ACC112 (cell line): ENCODE results near the gene PICK1.

Experiments used
- H2AFZ ChIP-seq: fragments of 200-600 bp; sonication (generic); one replicate; pipeline ENCODE4 v1.6.0; 2017; ENCODE audit warnings: antibody characterized with exemption, low read length; ENCODE audit not compliant: unreplicated experiment
- H3K27ac ChIP-seq: fragments of 200-600 bp; sonication (generic); 2 replicates; pipeline ENCODE4 v1.5.1; 2014; ENCODE audit warnings: low read depth, mild to moderate bottlenecking, antibody characterized with exemption, low read length, moderate library complexity
- H3K27me3 ChIP-seq: fragments of 200-600 bp; sonication (generic); 2 replicates; pipeline ENCODE4 v1.6.1; 2014; ENCODE audit warnings: mild to moderate bottlenecking, antibody characterized with exemption, low read length, moderate library complexity, mixed read lengths; ENCODE audit not compliant: insufficient read depth
- H3K36me3 ChIP-seq: fragments of 200-600 bp; sonication (generic); 2 replicates; pipeline ENCODE4 v1.6.1; 2016; ENCODE audit warnings: mild to moderate bottlenecking, antibody characterized with exemption, low read length, moderate library complexity, mixed read lengths; ENCODE audit not compliant: insufficient read depth
- H3K4me1 ChIP-seq: fragments of 200-600 bp; sonication (generic); one replicate; pipeline ENCODE4 v1.6.1; 2016; ENCODE audit warnings: low read length, mixed read lengths; ENCODE audit not compliant: insufficient read depth, unreplicated experiment, control insufficient read depth
- H3K4me3 ChIP-seq: fragments of 200-600 bp; sonication (generic); 2 replicates; pipeline ENCODE4 v1.5.1; 2014; ENCODE audit warnings: mild to moderate bottlenecking, low read depth, low read length
- H3K79me2 ChIP-seq: fragments of 200-600 bp; sonication (generic); one replicate; pipeline ENCODE4 v1.6.0; 2016; ENCODE audit warnings: low read length; ENCODE audit not compliant: control insufficient read depth, unreplicated experiment, insufficient read depth

Gene PICK1

DNA sequence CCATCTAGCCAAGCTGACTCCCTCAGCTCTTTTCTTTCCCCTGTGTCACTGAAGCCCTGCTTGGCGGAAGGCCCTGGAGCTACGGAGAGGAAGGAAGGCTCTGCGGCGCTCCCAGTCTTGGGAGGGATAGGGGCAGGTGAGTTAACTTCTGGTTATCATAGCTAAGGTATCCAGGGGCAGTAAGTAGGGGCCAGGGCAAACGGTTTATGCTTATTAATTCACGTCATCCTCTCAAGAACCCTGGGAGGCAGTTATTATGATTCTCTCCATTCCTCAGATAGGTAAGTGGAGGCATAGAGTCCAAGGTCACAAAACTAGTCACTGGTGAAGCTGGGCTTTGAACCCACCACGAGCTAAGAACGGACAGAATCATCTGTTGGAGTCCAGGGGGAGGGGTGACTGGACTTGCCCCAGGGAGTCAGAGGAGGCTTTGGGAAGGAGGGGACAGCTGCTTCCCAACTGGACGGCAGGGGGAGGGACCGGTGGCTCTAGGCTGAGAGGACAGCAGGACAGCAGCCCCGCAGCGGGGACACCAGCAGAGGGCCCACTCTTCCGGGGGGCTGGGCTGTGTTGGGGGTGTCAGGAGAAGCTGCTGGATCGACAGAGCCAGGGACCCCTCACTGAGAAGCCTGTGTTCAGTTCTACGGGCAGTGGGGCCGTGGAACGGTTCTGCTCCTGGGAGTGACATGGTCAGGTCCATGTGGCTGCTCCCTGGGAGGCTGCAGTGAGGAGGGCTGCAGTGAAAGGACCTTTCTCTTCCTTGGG is 49.8 kb downstream of the PICK1 start:
- no peaks in the 10 kb centered on the region for H3K4me1 ChIP-seq
- H3K27ac ChIP-seq: no peak overlapping the region
- no peak overlapping the region for H3K4me3 ChIP-seq
- H3K79me2 ChIP-seq: no peaks in the 10 kb centered on the region
- no peaks in the 10 kb centered on the region for H3K27me3 ChIP-seq
- H3K36me3 ChIP-seq: no peaks in the 10 kb centered on the region
- no peak overlapping the region for H2AFZ ChIP-seq

DNA sequence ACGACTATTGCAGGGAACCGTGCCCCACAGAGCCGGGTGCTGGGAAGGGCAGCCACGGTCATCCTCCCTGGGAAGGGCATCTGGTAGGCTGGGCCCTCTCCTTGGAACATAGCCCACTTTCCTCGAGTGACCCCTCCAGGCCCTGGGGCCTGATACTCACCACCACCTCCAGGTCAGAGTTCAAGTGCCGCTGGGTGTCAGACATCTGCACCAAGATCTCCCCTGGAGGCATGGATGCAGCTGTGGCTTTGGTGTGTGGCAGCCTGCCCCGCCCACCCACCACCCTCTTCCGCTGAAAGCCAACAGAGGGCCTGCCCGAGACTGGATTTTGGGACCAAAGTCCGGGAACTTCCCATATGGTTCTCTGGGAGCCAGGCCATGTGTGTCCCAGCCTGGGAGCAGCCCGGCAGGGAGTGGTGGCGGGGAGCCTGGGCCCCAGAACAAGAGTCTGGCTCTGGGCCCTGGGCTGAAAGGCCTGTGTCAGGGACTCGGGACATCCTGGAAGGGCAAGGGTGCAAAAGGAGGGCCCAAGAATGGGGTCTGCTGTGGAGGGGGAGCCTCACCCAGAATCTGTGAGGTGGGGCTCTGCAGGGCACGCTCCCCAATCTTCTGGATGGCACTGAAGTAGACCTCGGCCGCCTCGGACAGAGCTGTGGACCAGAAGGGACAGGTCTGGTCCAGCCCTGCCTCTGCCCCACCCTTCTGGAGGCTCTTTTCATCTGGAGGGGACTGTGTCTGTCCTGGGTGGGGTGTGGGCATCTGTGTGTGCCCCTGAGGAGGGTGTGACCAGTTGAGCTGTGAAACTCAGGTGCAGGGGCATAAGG is 50.7 kb downstream of the PICK1 start:
- Histone ChIP-seq H3K4me3 (no peak overlapping the region), H3K4me1 (no peaks in the 10 kb centered on the region), H3K27ac (no peak overlapping the region)

DNA sequence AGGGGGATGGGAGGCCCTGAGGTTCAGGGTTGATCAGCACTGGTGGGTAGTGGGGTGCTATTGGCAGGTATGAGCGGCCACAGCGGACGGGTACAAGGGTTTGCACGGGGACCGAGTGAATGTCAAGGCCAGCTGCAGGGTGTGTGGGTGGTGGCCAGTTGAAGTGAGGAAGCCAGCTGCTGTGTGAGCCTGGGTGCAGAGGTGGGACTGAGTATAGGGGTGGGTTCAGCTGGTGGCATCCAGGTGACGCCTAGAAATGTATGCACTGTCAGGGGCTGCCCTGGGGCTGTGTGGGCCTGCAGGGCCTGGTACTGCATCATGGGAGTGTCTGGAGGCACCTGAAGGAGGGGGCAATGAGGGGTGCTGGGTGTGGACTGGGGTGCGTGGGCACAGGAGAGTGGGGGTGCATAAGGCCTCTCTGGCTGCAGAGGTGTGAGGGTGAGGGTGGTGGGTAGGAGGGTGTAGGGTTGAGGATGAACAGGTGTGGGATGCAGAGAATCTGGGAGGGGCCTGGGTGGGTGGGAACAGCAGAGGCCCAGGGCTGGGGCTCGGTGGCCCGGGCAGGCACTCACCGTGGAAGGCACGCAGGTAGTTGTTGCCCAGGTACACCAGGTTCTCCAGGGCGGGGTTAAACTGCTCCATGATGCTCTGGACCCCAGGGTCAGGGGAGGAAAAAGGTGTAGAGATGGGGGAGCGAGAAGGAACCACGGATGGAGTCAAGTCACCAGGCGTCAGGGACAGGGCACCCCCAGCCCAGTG is 51.5 kb downstream of the PICK1 start:
- Histone ChIP-seq H3K36me3 (no peaks in the 10 kb centered on the region), H2AFZ (no peak overlapping the region), H3K4me3 (no peak overlapping the region), H3K27me3 (no peaks in the 10 kb centered on the region), H3K79me2 (no peaks in the 10 kb centered on the region), H3K4me1 (no peaks in the 10 kb centered on the region), H3K27ac (no peak overlapping the region)

More for the DNA sequence above, 50.7 kb downstream of the PICK1 start:
- Histone ChIP-seq H3K36me3 (no peaks in the 10 kb centered on the region), H3K79me2 (no peaks in the 10 kb centered on the region), H3K27me3 (no peaks in the 10 kb centered on the region), H2AFZ (no peak overlapping the region)

DNA sequence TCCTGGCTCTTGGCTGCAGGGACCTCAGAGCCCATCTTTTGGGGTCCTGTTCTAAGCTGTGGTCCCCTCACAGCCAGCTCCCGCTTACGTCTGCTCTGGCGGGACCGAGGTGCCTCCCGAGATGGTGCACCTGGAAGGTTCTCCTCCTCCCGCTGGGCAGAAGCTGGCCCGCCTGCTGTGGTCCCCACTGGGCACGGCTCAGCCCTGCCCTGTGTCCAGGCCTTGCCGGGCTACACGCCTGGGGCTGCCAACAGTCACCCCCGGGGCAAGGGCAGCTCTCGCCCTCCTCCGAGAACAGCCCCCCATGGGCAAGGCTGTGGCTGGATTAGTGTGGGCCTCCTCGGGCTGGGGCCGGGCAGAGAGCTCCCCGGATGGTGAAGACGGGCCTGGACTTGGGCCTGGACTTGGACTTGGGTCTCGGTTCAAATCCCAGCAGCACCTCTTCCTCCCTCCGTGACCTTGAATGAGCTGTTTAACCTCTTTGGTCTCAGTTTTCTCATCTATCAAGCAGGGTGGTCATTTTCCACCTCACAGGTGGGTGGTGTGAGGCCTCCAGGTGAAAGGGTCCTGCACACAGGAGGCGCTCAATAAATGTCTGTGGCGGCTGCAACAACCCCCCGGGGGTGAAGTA is 52.3 kb downstream of the PICK1 start:
- Histone ChIP-seq H3K36me3 (no peaks in the 10 kb centered on the region), H3K79me2 (no peaks in the 10 kb centered on the region), H3K4me1 (no peaks in the 10 kb centered on the region), H2AFZ (no peak overlapping the region), H3K27me3 (no peaks in the 10 kb centered on the region), H3K27ac (no peak overlapping the region), H3K4me3 (no peak overlapping the region)

DNA sequence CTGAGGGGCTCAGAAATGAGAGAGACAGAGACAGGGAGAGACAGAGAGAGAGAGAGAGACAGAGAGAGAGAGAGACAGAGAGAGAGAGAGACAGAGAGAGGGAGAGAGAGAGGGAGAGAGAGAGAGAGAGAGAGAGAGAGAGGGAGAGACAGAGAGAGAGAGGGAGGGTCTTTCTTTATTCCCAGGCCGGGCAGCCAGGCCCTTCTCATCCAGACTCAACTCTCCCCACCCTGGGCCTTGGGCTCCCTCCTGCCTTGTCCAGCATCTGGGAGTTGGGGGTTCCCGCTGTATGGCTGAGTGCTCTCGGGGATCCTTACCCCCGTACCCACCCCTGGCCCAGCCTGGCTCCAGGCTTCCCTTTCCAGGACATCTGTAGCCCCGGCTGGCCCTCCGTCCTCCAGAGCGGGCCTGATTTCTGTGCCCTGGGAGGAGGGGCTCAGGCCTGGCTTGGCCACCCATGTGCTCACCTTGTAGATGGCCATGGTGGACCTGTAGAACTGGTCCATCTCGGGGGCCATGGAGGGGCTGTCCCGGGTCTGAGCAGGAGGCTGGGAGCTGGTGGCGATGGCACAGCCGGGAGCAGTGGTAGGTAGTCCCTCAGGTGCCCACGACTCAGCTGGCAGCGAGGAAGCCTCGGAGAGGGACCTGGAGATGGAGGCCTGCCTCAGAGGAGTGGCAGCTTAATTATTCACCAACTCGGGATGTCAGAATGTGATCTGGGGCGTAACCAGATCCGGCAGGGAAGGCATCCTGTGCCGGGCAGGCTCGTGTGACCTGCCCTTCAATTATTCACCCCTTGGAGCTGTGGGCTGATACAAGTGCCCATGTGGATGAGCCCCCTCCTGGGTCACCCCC is 53.0 kb downstream of the PICK1 start, which contains the start of gene BAIAP2L2:
TSS of gene BAIAP2L2 (minus strand) at position 677 of the 855 bp plus-strand sequence. CDS start at position 518, 159 bp downstream.
- Histone ChIP-seq H3K4me1 (no peaks in the 10 kb centered on the region), H3K27me3 (no peaks in the 10 kb centered on the region), H3K27ac (no peak within 1 kb of the TSS), H2AFZ (no peak within 1 kb of the TSS), H3K4me3 (no peak within 1 kb of the TSS), H3K79me2 (no peaks in the 10 kb centered on the region), H3K36me3 (no peaks in the 10 kb centered on the region)

DNA sequence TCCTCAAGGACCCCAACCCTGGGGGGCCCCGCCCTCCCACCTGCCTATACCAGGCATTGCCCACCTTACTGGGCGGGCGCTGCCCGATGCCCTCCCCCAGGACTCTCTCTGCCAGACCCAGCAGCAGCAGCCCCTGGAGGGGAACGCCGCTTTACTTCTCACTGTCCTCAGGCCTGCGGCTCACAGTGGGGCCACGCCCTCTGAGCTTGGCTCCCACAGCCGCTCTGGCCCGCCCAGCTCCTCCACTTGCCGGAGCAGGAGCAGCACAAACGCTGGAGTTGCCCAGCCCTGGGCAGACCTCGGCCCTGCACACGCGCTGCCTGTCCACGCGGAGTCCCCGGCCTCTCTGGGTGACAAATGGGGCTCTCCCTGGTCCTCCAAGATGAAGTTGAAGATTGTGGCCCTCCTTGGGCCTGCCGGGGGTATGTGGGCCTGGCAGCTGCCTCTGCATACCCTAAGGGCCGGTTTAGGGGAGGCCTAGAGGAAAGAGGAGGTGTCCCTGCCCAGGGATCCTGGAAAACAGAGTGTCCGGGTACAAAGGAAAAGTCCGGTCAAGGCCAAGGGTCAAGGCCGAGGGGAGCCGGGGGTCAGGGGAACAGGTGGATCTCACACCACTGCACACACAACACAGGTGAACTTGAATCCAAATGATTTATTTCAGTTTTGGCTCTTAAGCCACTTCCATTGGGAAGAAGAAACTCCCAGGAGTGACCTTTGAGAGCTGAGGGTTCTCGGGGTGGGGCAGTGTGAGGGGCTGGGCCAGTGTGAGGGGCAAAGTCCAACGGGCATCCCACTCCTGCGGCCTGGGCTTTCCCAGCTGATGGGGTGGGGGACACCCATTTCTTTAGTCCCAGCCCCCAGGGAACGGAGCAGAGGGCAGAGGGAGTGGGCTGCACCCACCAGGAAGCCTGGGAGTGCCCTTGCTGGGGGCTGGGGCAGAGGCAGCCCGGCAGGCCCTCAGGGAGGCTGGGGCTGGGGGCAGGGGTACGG is 54.0 kb downstream of the PICK1 start:
- H3K36me3 ChIP-seq: no peaks in the 10 kb centered on the region
- no peaks in the 10 kb centered on the region for H3K27me3 ChIP-seq
- H3K4me1 ChIP-seq: no peaks in the 10 kb centered on the region
- no peak overlapping the region for H2AFZ ChIP-seq
- no peak overlapping the region for H3K27ac ChIP-seq
- H3K79me2 ChIP-seq: no peaks in the 10 kb centered on the region
- no peak overlapping the region for H3K4me3 ChIP-seq

DNA sequence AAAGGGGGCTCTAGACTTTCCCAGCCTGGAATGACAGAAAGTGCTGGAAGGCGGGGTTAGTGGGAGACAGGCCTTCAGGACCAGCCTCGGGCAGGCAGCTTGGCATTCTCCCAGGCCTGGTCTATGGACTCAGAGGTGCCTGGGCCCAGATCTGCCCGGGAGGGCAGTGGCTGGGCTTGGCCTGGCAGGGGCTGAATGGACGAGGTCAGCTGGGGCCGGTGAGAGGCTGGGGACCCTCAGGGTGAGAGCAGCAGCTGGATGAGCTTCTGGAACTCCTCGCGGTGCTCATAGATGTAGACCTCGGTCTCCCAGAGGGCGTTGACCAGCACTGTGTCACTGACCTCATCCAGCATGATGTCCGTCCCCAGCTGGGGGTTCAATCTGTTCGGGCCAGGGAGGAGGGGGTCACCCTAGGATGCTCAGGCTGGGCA is 54.7 kb downstream of the PICK1 start:
- no peaks in the 10 kb centered on the region for H3K27me3 ChIP-seq
- no peak overlapping the region for H2AFZ ChIP-seq
- H3K36me3 ChIP-seq: no peaks in the 10 kb centered on the region
- H3K4me3 ChIP-seq: no peak overlapping the region
- H3K4me1 ChIP-seq: no peaks in the 10 kb centered on the region
- no peak overlapping the region for H3K27ac ChIP-seq
- no peaks in the 10 kb centered on the region for H3K79me2 ChIP-seq

DNA sequence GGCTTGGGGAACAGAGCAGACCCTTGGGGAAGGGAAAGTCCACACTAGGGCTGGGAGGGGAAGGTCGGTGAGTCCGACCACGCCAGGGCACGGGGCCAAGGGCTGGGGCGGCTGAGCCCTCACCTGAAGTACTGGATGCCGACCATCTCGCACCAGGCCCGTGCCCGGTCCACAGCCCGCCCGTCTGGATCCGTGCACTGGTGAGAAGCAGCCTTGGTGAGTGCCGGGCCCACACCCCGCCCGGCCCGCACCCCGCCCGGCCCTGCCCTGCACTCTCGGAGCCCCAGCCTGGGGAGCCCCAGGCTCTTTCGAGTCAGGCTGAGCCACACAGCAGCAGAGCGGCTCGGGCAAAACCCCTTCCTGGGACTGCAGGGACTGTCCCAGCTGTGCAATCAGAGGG is 55.2 kb downstream of the PICK1 start:
- no peaks in the 10 kb centered on the region for H3K36me3 ChIP-seq
- H3K79me2 ChIP-seq: no peaks in the 10 kb centered on the region
- no peak overlapping the region for H3K4me3 ChIP-seq
- no peak overlapping the region for H3K27ac ChIP-seq
- no peaks in the 10 kb centered on the region for H3K4me1 ChIP-seq
- H2AFZ ChIP-seq: no peak overlapping the region
- H3K27me3 ChIP-seq: no peaks in the 10 kb centered on the region
